GM13976 (cell line): ENCODE data around the gene KIF11.
"Not testable (repeated sequence)": the region's sequence is repeated elsewhere in the genome, so short reads cannot be mapped to it uniquely, and the experiment has no call there.

ENCODE experiments used
- DNase-seq: peaks from one replicate; pipeline ENCODE4 v3.0.0; 2012; ENCODE audit warnings: low spot score
- in situ Hi-C: fragments of 300-500 bp; cut with MboI; formaldehyde crosslinking; loops from one replicate; pipeline ENCODE4 v1.12.0; 2022; ENCODE audit warnings: low sequenced_read_pairs, mixed read lengths, inconsistent platforms; ENCODE audit not compliant: unreplicated experiment
- TF ChIP-seq, protein P1 (sequence below): IDR thresholded peaks from 2 replicates; pipeline ENCODE4 v1.5.1; 2012; ENCODE audit warnings: borderline replicate concordance, mild to moderate bottlenecking; ENCODE audit not compliant: insufficient read depth; ENCODE audit errors: extremely low read depth, missing control alignments, control extremely low read depth

KIF11 gene

DNA sequence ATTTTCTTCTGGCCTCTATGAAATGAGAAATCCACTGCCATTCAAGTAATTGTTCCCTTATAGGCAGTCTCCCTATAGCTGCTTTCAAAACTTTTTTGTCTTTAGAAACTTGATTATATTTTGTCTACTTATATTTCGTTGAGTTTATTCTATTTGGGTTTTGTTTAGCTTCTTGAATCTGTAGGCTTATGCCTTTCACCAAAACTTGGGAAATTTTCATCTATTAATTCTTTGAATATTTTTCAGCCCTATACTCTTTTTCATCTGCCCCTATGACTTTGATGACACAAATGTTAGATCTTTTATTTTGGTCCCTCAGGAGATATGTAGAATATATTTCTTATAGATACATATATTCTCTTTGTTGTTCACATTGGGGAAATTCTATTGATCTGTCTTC, 48.6 kb downstream of the KIF11 start:
- in situ Hi-C loops = no loop called here
- TF ChIP-seq, protein P1, sequence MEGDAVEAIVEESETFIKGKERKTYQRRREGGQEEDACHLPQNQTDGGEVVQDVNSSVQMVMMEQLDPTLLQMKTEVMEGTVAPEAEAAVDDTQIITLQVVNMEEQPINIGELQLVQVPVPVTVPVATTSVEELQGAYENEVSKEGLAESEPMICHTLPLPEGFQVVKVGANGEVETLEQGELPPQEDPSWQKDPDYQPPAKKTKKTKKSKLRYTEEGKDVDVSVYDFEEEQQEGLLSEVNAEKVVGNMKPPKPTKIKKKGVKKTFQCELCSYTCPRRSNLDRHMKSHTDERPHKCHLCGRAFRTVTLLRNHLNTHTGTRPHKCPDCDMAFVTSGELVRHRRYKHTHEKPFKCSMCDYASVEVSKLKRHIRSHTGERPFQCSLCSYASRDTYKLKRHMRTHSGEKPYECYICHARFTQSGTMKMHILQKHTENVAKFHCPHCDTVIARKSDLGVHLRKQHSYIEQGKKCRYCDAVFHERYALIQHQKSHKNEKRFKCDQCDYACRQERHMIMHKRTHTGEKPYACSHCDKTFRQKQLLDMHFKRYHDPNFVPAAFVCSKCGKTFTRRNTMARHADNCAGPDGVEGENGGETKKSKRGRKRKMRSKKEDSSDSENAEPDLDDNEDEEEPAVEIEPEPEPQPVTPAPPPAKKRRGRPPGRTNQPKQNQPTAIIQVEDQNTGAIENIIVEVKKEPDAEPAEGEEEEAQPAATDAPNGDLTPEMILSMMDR = no peak
- no peak for DNase-seq

DNA sequence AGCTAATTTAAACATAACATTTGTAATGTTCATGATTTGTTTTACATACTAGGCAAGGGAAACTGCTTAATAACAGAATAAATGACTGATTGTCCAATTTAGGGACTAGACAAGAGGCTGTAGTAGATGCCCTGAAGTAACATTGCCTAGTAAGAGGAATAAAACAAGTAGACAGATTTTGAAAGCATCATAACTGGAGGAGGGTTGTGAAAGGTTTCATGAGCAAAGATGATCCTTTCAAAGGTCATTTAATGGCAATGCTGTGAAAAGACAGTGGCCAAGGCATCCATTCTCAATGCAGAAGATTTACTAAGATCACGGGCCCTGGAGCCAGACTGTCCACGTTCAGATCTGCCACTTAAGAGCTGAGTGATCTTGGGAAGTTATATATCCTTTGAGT, 52.0 kb downstream of the KIF11 start:
- no peak for DNase-seq
- in situ Hi-C loops = no loop called here
- TF ChIP-seq, protein P1 = no peak

DNA sequence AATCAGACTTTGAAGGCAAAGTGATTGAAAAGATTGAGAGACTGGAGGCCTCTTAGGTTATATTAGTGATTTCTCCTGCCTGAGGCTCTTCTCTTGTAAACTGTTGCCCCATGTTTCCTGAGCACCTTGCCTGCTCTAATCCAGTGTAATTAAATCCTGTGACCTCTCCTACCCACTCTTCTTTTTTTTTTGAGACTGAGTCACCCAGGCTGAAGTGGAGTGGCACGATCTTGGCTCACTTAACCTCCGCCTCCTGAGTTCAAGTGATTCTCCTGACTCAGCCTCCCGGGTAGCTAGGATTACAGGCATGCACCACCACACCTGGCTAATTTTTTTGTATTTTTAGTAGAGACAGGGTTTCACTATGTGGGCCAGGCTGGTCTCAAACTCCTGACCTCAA, 57.9 kb downstream of the KIF11 start:
- in situ Hi-C loops = not testable (repeated sequence)

DNA sequence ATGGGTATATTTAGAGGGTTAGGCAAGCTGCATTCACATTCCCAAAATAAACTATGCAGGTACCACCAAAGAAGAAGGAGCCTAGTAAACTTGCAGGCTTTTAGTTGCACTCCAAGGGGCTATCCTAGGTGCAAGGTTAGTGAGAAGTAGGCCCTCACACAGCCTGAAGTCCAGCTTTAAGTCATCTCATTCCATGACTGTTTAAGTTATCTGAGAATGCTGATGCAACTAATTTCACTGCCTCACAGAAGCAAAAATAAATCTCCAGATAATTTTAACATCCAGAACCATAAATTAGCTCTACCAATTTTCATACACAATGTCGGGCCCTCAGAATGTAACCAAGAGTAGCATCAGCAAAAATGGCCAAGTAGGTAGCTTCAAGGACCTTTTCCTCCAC, 62.5 kb downstream of the KIF11 start:
- in situ Hi-C loops = no loop called here
- TF ChIP-seq, protein P1 = no peak

More for the DNA sequence above, 57.9 kb downstream of the KIF11 start:
- DNase-seq = not testable (repeated sequence)

DNA sequence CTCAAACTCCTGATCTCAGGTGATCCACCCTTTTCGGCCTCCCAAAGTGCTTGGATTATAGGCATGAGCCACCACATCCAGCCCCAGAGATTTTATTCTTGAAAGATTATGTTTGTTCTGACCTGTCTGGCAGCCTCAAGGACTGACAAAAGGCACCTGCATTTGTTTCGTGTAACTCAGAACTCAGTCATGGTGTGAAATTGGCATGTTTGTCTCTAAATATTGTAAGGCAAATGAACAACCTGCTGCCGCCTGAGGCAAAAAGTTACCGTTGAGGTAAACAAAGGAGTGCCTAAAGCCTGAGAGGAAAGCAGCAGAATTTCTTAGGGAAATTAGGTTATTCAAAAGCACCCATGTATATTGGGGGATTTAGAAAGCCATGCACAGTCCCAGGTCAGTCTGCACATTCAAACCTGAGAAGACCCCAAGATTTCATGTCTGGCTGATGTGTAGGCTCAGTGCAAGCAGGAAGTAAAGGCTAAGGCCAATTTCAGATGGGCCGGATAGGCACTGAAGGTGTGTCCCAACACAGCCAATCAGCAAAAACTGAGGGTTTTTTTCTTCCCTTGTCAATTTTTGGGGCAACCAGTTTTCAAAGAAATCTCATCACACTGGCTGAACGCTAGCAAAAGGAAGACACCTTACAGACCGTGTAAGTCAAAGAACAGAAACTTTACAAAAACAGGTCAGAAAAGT, 63.5 kb downstream of the KIF11 start:
- TF ChIP-seq, protein P1 = no peak
- no peak for DNase-seq

More for the DNA sequence above, 62.5 kb downstream of the KIF11 start:
- no peak for DNase-seq

DNA sequence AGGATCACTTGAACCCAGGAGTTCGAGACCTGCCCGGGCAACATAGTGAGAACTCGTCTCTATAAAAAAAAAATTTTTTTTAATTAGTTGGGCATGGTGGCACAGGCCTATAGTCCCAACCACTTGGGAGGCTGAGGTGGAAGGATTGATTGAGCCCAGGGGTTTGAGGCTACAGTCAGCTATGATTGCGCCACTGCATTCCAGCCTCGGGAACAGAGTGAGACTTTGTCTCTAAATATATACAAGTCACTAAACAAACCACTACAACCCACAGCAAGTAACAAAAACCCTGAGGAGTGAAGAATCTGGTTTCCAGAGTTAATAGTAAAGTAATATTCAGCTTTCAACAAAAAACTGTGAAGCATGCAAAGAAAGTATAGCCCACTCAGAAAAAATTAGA, 64.1 kb downstream of the KIF11 start:
- TF ChIP-seq, protein P1 = no peak
- in situ Hi-C loops = no loop called here

More for the DNA sequence above, 63.5 kb downstream of the KIF11 start:
- in situ Hi-C loops = no loop called here

DNA sequence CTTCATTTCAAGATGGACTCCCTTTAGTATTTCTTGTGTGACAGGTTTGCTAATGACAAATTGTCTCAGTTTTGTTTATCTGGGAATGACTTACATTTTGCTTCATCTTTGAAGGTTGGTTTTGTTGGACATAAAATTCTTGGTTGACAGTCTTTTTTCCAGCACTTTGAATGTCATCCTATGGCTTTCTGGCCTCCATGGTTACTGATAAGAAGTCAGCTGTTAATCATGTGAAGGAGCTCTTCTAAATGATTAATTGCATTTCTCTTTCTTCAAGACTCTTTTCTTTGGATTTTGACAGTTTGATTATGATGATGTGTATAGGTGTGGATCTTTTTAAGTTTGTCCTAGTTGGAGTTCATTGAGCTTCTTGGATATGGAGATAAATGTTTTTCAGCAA, 69.9 kb downstream of the KIF11 start:
- TF ChIP-seq, protein P1 = no peak
- in situ Hi-C loops = no loop called here
- DNase-seq = no peak

More for the DNA sequence above, 64.1 kb downstream of the KIF11 start:
- no peak for DNase-seq
